T-helper 9 cell (primary cell): ENCODE data around the gene CCT7.
A peak's percentile ranks its signal among the peaks of the same experiment; 100 is the strongest.

Source experiments
- DNase-seq: peaks from one replicate; pipeline ENCODE4 v3.0.0-alpha.2; 2020

The CCT7 gene

GRCh38 chr2:73269686-73270465 is 35.8 kb downstream of the CCT7 start:
- DNase-seq: no peak

- no peak for DNase-seq
These were observed 38.2 kb downstream of the CCT7 start for GRCh38 chr2:73272270-73272669.

DNA sequence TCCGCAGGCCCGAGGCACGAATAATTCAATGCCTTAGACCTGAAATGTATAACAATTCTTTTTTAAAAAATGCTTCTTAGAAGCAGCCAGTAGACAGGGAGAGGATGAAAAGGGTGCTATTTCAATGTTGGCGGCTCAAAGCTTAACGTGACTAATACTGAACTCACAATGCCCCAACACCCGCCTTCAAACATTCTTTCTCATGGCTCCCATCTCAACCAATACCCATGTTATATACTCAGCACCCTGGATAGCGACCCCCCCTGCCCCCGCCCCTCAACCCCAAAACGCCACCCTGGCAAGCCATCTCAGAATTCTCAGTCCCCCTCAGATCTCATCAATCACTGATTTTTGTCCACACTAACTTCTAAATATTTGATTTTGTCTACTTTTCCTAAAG is 45.7 kb downstream of the CCT7 start:
- no peak for DNase-seq

DNA sequence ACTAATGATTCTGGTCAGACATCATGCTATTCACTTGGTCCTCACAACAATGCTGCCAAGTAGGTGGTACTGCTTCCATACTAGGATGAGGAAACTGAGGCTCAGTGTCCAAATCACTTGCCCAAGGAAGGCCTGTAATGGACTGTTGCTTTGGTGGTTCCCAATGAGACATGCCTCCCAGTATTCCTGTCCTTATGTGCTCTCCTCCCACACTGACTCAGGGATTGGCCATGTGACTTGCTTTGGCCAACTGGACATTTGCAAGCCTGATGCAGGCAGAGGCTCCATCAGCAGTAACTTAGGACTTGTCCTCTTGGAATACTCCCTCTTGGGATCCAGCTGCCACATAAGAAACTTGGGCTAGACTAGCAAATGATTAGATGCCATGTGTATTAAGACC is 47.1 kb downstream of the CCT7 start:
- DNase-seq: no peak

GRCh38 chr2:73282924-73283544 is 48.9 kb downstream of the CCT7 start:
- DNase-seq: no peak

- no peak for DNase-seq
These were observed 49.6 kb downstream of the CCT7 start for GRCh38 chr2:73283545-73284295.

GRCh38 chr2:73284296-73285158 is 50.4 kb downstream of the CCT7 start, which contains the start of gene FBXO41:
Gene FBXO41, minus strand, starts transcription at chr2:73284478. Its CDS starts 14,848 bp downstream, at chr2:73269630.
- peak; percentile 35 for DNase-seq

GRCh38 chr2:73285159-73285739 is 51.1 kb downstream of the CCT7 start:
- no peak for DNase-seq

GRCh38 chr2:73286134-73286655 is 52.1 kb downstream of the CCT7 start:
- no peak for DNase-seq

GRCh38 chr2:73289304-73289703 is 55.2 kb downstream of the CCT7 start:
- DNase-seq: no peak

- no peak for DNase-seq
These were observed 56.1 kb downstream of the CCT7 start for GRCh38 chr2:73290049-73290839.

DNA sequence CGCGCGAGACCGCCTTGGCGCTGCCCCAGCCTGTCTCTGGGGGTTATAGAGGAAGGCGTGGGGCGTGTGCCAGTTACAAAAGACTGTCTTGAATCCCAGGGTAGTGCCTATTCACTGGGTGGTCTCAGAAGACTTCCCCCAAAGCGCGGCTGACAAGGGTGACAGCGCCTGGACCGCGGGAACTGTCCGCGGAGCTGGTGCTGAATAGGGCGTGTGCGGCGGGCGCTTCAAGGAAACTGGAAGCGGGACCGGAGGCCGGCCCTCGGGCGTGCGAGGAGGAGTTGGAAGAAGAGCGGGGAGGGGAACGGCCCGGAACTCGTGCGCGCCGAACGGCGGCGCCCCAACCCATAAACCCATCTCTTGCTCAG is 57.0 kb downstream of the CCT7 start:
- DNase-seq: peak; percentile 47

DNA sequence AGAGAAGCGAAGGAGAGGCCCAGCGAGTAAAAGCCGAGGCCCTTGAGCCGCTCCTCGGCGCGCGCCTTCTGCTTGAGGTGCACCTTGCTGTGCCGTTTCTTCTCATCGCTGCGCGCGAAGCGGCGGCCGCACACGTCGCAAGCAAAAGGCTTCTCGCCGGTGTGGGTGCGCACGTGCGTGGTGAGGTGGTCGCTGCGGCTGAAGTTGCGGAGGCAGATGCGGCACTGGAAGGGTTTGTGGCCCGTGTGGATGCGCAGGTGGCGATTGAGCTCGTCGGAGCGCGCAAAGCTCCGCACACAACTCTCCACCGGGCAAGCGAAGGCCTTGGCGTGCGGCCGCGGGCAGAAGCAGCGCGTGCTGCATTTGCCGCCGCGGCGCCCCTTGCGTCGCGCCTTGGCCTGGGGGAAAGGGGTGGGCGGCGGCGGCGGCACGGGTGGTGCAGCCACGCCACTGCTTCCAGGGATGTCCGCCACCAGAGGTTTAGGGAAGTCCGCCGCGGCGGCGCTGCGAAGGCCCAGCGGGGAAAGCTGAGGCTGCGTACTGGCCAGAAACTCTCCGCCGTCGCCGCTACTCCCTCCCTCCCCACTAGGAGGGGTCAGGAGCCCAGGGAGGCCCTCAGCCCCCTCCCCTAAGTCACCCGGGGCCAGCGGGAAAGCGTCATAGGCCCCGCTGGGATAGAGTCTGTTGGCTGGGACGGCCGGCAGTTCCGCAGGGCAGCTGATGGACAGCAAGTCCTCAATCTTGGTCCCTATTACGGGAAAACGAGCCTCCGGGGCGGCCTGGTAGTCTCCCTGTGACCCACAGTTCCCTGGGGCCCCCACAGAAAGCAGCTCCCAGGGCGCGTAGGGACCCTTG is 57.6 kb downstream of the CCT7 start:
- DNase-seq: no peak

DNA sequence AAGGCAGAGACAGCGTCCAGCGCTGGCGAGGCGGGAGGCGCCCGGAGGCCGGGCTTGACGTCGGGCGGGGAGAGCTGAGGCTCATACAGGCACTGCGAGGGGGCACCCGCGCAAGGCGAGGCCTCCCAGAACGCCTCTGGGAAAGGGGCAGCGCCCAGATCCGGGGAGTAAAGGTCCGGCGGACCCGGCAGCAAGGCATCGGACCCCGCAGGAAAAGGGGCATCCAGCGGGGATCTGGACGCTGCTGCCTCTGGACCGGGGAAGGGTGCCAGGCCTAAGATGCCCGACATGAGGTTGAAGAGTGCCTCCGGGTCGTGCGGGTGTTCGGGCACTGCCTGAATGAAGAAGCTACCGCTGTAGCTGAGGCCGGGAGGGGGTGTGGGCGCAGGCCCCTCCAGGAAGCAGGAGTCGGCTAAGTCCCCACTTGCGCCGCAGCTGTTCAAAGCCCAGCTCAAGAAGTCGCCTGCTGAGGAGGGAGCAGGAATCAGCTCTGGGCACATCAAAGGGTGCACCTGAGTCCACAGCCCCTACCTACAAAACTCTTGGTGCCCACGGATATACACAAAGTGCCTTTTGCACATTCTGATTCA is 58.3 kb downstream of the CCT7 start:
- DNase-seq: no peak

DNA sequence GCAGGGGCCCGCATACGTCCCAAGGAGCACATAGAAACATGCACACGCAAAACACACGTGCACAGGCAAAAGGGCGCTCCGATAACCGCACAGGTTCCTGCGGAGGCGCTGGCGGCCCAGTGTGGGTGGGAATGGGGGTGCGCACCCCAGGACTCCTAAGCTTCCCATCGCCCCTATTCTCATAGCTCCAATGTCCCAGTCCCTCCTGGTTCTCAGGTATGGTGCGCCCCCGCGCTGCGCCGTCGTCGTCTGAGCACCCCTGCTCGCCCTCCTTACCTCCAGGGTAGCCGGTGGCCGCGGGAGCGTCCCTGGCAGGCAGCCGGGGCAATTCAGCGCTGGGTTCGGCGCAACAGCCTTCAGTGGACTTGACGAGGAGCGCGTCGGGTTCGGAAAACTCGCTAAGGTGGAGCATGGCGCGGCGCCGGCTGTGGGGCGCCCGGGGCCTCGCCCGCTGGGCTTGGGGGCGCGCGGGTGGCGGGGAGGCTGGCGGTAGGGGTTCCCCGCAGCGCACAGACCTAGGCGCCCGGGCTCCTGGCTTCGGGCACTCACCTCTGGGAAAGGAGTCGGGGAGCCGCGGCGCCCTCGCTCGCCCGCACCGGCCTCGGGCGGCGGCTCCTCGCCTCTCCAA is 58.9 kb downstream of the CCT7 start:
- no peak for DNase-seq

GRCh38 chr2:73293534-73294171 is 59.5 kb downstream of the CCT7 start, which contains the start of gene EGR4:
Gene EGR4, minus strand, starts transcription at chr2:73293548. Its CDS starts 231 bp downstream, at chr2:73293317.
- DNase-seq: peak; percentile 83

GRCh38 chr2:73294239-73294638 is 60.1 kb downstream of the CCT7 start:
- DNase-seq: no peak

GRCh38 chr2:73295751-73296400 is 61.8 kb downstream of the CCT7 start:
- DNase-seq: no peak
